IMR-90 (cell line): ENCODE measurements around the gene ONECUT1. TPM values are rescaled to one million over a fixed set of nuclear protein-coding genes. Genes with fewer than 3 reads are reported as not detected.

Experiments used
- ATAC-seq: fragments of 200-7000 bp; cut with Tn5 transposase; 2 replicates; pipeline ENCODE4 v1.9.1; 2020; ENCODE audit warnings: low read depth, mild to moderate bottlenecking, moderate library complexity
- BruUV-seq: library from RNA; stranded (reverse); fragments of 400-500 nt; replicated peaks from 2 replicates; lab custom pipeline; 2021; lab: Mats Ljungman, UMichigan
- CTCF ChIA-PET: fragments of 300-600 bp; formaldehyde crosslinking; extraction: SDS; loops from one replicate; lab custom pipeline; 2021; ENCODE audit warnings: antibody characterized with exemption; lab: Yijun Ruan, JAX
- POLR2A ChIA-PET: fragments of 300-600 bp; sonication (Branson Sonifier 250); formaldehyde crosslinking; loops from one replicate; lab custom pipeline; 2022; ENCODE audit warnings: antibody characterized with exemption; ENCODE audit not compliant: unreplicated experiment; lab: Charles Lee
- DNase-seq: peaks from one replicate; pipeline ENCODE4 v3.0.0; 2013
- H2AFZ ChIP-seq: replicated peaks from 2 replicates; pipeline ENCODE3; 2013; ENCODE audit warnings: low read length, mild to moderate bottlenecking; ENCODE audit not compliant: poor library complexity
- H2AK5ac ChIP-seq: 2 replicates; pipeline ENCODE4 v1.6.1; 2013; ENCODE audit warnings: low read depth, low read length, inconsistent platforms
- H2AK9ac ChIP-seq: replicated peaks from 2 replicates; pipeline ENCODE3; 2013; ENCODE audit warnings: mild to moderate bottlenecking, low read depth, low read length, moderate library complexity; ENCODE audit not compliant: poor library complexity
- H2BK120ac ChIP-seq: 2 replicates; pipeline ENCODE4 v1.6.1; 2013; ENCODE audit warnings: low read depth, low read length, inconsistent platforms
- H2BK15ac ChIP-seq: 3 replicates; pipeline ENCODE4 v1.6.1; 2013; ENCODE audit warnings: low read depth, low read length, inconsistent platforms
- H2BK20ac ChIP-seq: 2 replicates; pipeline ENCODE4 v1.6.1; 2013; ENCODE audit warnings: low read depth, mild to moderate bottlenecking, inconsistent platforms, low read length, moderate library complexity
- H2BK5ac ChIP-seq: 2 replicates; pipeline ENCODE4 v1.6.1; 2013; ENCODE audit warnings: mild to moderate bottlenecking, low read depth, low read length, inconsistent platforms; ENCODE audit not compliant: poor library complexity, severe bottlenecking
- H3K14ac ChIP-seq: replicated peaks from 2 replicates; pipeline ENCODE4 v1.6.1; 2013; ENCODE audit warnings: low read depth, low read length, inconsistent platforms
- H3K18ac ChIP-seq: 2 replicates; pipeline ENCODE4 v1.6.1; 2013; ENCODE audit warnings: low read depth, low read length, control low read depth
- H3K23ac ChIP-seq: 2 replicates; pipeline ENCODE4 v1.6.1; 2013; ENCODE audit warnings: low read depth, low read length, inconsistent platforms
- H3K27ac ChIP-seq: 2 replicates; pipeline ENCODE4 v1.5.1; 2013; ENCODE audit warnings: mild to moderate bottlenecking, control low read depth, low read length; ENCODE audit not compliant: insufficient read depth
- H3K27me3 ChIP-seq: 2 replicates; pipeline ENCODE4 v1.6.1; 2013; ENCODE audit warnings: low read length; ENCODE audit not compliant: control insufficient read depth, insufficient read depth
- H3K36me3 ChIP-seq: 2 replicates; pipeline ENCODE4 v1.6.1; 2013; ENCODE audit warnings: low read length, mixed read lengths; ENCODE audit not compliant: control insufficient read depth, insufficient read depth
- H3K4ac ChIP-seq: 2 replicates; pipeline ENCODE4 v1.6.1; 2013; ENCODE audit warnings: low read depth, low read length, inconsistent platforms
- H3K4me1 ChIP-seq: 2 replicates; pipeline ENCODE4 v1.6.1; 2013; ENCODE audit warnings: low read length, mixed read lengths; ENCODE audit not compliant: control insufficient read depth, insufficient read depth
- H3K4me2 ChIP-seq: 2 replicates; pipeline ENCODE4 v1.6.1; 2013; ENCODE audit warnings: low read depth, mild to moderate bottlenecking, control low read depth, low read length, moderate library complexity
- H3K4me3 ChIP-seq: 2 replicates; pipeline ENCODE4 v1.5.1; 2013; ENCODE audit warnings: low read depth, mild to moderate bottlenecking, control low read depth, low read length, moderate library complexity; ENCODE audit not compliant: insufficient read depth
- H3K56ac ChIP-seq: 2 replicates; pipeline ENCODE4 v1.6.1; 2013; ENCODE audit warnings: low read length, inconsistent platforms; ENCODE audit not compliant: insufficient read depth; ENCODE audit errors: extremely low read depth
- H3K79me1 ChIP-seq, 2 experiments: 2 replicates each; pipeline ENCODE4 v1.6.1; 2013; ENCODE audit warnings: low read length in 2 of 2, inconsistent platforms in 1 of 2, low read depth in 1 of 2
- H3K9ac ChIP-seq: 2 replicates; pipeline ENCODE4 v1.6.1; 2013; ENCODE audit warnings: low read depth, low read length, control low read depth
- H3K9me1 ChIP-seq: 2 replicates; pipeline ENCODE4 v1.6.1; 2013; ENCODE audit warnings: low read length, inconsistent platforms; ENCODE audit not compliant: insufficient read depth
- H3K9me3 ChIP-seq: 2 replicates; pipeline ENCODE4 v1.6.1; 2013; ENCODE audit warnings: low read length; ENCODE audit not compliant: control insufficient read depth, insufficient read depth
- H4K20me1 ChIP-seq: 2 replicates; pipeline ENCODE4 v1.6.1; 2013; ENCODE audit warnings: low read length, inconsistent platforms; ENCODE audit not compliant: insufficient read depth
- H4K5ac ChIP-seq: 2 replicates; pipeline ENCODE4 v1.6.1; 2013; ENCODE audit warnings: mild to moderate bottlenecking, low read depth, low read length, control low read depth
- H4K8ac ChIP-seq, 2 experiments: 2 replicates each; pipeline ENCODE4 v1.6.1; 2013; ENCODE audit warnings: low read depth in 2 of 2, low read length in 2 of 2, control low read depth in 1 of 2, inconsistent platforms in 1 of 2
- H4K91ac ChIP-seq: 2 replicates; pipeline ENCODE4 v1.6.1; 2013; ENCODE audit warnings: low read depth, low read length, inconsistent platforms; ENCODE audit not compliant: insufficient read depth
- CHD1 ChIP-seq: IDR thresholded peaks from 2 replicates; pipeline ENCODE4 v1.6.1; 2012; ENCODE audit warnings: low read depth, low read length, improper control_type of control experiment
- CTCF ChIP-seq: conservative IDR thresholded peaks from 2 replicates; pipeline ENCODE4 v1.5.1; 2012; ENCODE audit warnings: mild to moderate bottlenecking, low read depth, low read length, improper control_type of control experiment
- MXI1 ChIP-seq: IDR thresholded peaks from 2 replicates; pipeline ENCODE4 v1.6.1; 2012; ENCODE audit warnings: low read depth, mild to moderate bottlenecking, low read length, moderate library complexity, borderline replicate concordance
- POLR2A ChIP-seq: IDR thresholded peaks from 2 replicates; pipeline ENCODE4 v1.6.1; 2012; ENCODE audit warnings: mild to moderate bottlenecking, low read depth, low read length
- RAD21 ChIP-seq: IDR thresholded peaks from 2 replicates; pipeline ENCODE4 v1.6.1; 2012; ENCODE audit warnings: low read length, improper control_type of control experiment
- RCOR1 ChIP-seq: IDR thresholded peaks from 2 replicates; pipeline ENCODE4 v1.6.1; 2012; ENCODE audit warnings: mild to moderate bottlenecking, low read length, improper control_type of control experiment; ENCODE audit not compliant: insufficient replicate concordance
- SMC3 ChIP-seq: fragments of 150-350 bp; IDR thresholded peaks from 2 replicates; pipeline ENCODE4 v1.6.1; 2016; ENCODE audit warnings: low read depth, mild to moderate bottlenecking, antibody characterized with exemption, low read length, moderate library complexity
- WGBS, 2 experiments: methylation state at CpG; one replicate each; pipeline versions ENCODE4 v1.1.5 to v1.1.7; 2013; ENCODE audit warnings: missing lambda C conversion rate in 2 of 2; ENCODE audit not compliant: insufficient read length in 1 of 2; ENCODE audit errors: extremely low coverage in 2 of 2; 5-methylcytosine and 5-hydroxymethylcytosine counted together
- dilution Hi-C: fragments of 300-500 bp; cut with HindIII; formaldehyde crosslinking; loops from one replicate; pipeline ENCODE4 v1.14.3; 2018; ENCODE audit warnings: low sequenced_read_pairs; ENCODE audit not compliant: unreplicated experiment
- in situ Hi-C: fragments of 300-500 bp; cut with MboI; formaldehyde crosslinking; loops from 3 replicates; pipeline ENCODE4 v1.14.3; 2019; ENCODE audit warnings: low sequenced_read_pairs, inconsistent platforms, mixed read lengths
- intact Hi-C: fragments of 100-400 bp; cut with micrococcal nuclease; formaldehyde crosslinking; loops from 2 replicates; pipeline ENCODE4 v1.10.0; 2022
- polyA plus RNA-seq, 3 experiments: library from polyadenylated mRNA; depleted of rRNA; stranded (reverse); fragments of >200 nt; gene quantifications; 2 replicates each; pipeline ENCODE4 v1.2.3, GENCODE V29; 2012; ENCODE audit warnings: low replicate concordance in 1 of 3
- total RNA-seq: library from RNA; depleted of rRNA; stranded (reverse); fragments of >200 nt; gene quantifications from 2 replicates; pipeline ENCODE4 v1.2.3, GENCODE V29; 2012

Gene ONECUT1
- total and polyA plus RNA-seq, 2 of the 4 experiments (the other 2 are of a cell fraction): not detected

DNA sequence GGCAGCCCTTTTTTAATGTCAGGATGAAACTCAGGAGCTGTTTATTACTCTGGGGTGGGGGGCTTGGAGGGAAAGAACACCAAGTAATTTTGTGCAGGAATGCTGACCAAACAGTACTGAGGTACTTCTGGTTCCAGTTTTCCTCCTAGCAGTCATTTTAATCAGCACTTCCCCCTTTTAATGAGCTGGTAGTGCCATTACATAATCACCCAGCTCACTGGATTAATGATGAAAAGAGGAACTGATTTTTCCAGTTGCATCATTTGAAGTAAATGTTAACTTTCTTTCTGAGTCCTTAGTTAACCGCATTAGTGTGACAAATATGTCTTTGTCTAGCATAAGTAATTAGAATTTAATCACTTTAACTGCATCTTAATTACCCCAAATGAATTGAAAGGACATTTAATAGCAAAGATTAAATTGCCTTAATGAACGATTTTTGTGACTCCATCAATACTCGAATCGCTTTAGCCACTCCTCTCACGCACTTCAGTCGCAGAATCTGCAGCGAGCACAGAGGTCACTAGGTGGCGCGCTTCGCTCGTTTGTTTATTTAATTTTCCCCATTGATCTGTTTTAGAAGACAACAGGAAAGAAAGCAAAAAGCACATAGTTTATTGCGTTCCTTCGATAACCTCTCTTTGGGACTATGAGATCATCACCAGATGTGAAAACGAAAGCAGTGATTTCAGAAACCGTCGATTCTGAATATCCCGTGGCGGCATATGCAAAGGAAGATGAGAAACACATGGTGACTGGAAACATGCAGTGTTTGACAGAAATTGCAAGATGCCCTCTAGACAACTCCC, 9.8 kb downstream of the ONECUT1 start:
- H3K23ac ChIP-seq: no peak overlapping the region
- H3K36me3 ChIP-seq: no peaks in the 10 kb centered on the region
- ATAC-seq: peak; percentile 86
- no peak overlapping the region for H2BK120ac ChIP-seq
- no peak overlapping the region for H2AK9ac ChIP-seq
- no CpG with 5 or more reads among the region's 18 CpGs for WGBS, 2 experiments
- H4K8ac ChIP-seq: no peak overlapping the region
- no peaks in the 10 kb centered on the region; the same call in 1 of the 2 replicates for H3K9me1 ChIP-seq
- H3K18ac ChIP-seq: no peak overlapping the region
- in situ Hi-C loops (no loop called here), dilution Hi-C loops (no loop called here), intact Hi-C loops (no loop called here)
- ChIA-PET CTCF (interaction anchor here (0.6 to 0.9 kb wide), 2 partner anchors 28 to 521 kb away, joined by 3 to 5 read pairs; no protein-coding TSS in a partner anchor), POLR2A (no interaction called here)
- peak overlapping the region; percentile 12; the same call in 1 of the 2 replicates for H3K4me3 ChIP-seq
- no peak overlapping the region for H2AFZ ChIP-seq
- H3K27ac ChIP-seq: no peak overlapping the region
- H2BK20ac ChIP-seq: no peak overlapping the region
- H3K4me1 ChIP-seq: no peaks in the 10 kb centered on the region
- no peaks in the 10 kb centered on the region for H4K20me1 ChIP-seq
- no TSS peak for BruUV-seq
- DNase-seq: peak; percentile 41
- H3K79me1 ChIP-seq: no peaks in the 10 kb centered on the region
- H3K4me2 ChIP-seq: peak overlapping the region; percentile 58
- no peak overlapping the region for H2BK15ac ChIP-seq
- H4K91ac ChIP-seq: no peak overlapping the region
- H3K9me3 ChIP-seq: peaks cover 5% of the 10 kb centered on the region
- no peak overlapping the region for H3K14ac ChIP-seq
- H4K5ac ChIP-seq: no peak overlapping the region
- TF ChIP-seq RAD21: peak; percentile 69
- TF ChIP-seq SMC3: peak; percentile 51
- no peak for TF ChIP-seq RCOR1
- TF ChIP-seq POLR2A: no peak
- TF ChIP-seq CHD1: no peak
- TF ChIP-seq CTCF: peak; percentile 80
- no peak for TF ChIP-seq MXI1
- no peak overlapping the region for H3K56ac ChIP-seq
- peaks cover 55% of the 10 kb centered on the region for H3K27me3 ChIP-seq
- no peak overlapping the region for H3K9ac ChIP-seq
- no peak overlapping the region for H2AK5ac ChIP-seq
- H3K4ac ChIP-seq: no peak overlapping the region
- H2BK5ac ChIP-seq: no peak overlapping the region
